Parathyroid adenoma (tissue), 2 donors: Measurements from ENCODE around the gene KIAA1614.

Experiments
- H2AFZ ChIP-seq: fragments of 300-600 bp; sonication (generic); one replicate; pipeline ENCODE4 v1.7.0; 2017; ENCODE audit warnings: antibody characterized with exemption, mild to moderate bottlenecking
- H3K27ac ChIP-seq: fragments of 300-600 bp; sonication (generic); one replicate; pipeline ENCODE4 v1.7.0; 2017
- H3K27me3 ChIP-seq: fragments of 300-600 bp; sonication (generic); one replicate; pipeline ENCODE4 v1.7.0; 2017; ENCODE audit warnings: low read length; ENCODE audit not compliant: control insufficient read depth, insufficient read depth
- H3K36me3 ChIP-seq: fragments of 300-600 bp; sonication (generic); one replicate; pipeline ENCODE4 v1.7.0; 2017; ENCODE audit warnings: low read length; ENCODE audit not compliant: control insufficient read depth, insufficient read depth
- H3K4me1 ChIP-seq: fragments of 300-600 bp; sonication (generic); one replicate; pipeline ENCODE4 v1.7.0; 2017; ENCODE audit warnings: control low read depth
- H3K4me2 ChIP-seq: fragments of 300-600 bp; sonication (generic); one replicate; pipeline ENCODE4 v1.7.0; 2017; ENCODE audit warnings: low read length
- H3K4me3 ChIP-seq: fragments of 300-600 bp; sonication (generic); one replicate; pipeline ENCODE4 v1.7.0; 2017; ENCODE audit warnings: low read depth, low read length
- H3K79me2 ChIP-seq: fragments of 300-600 bp; sonication (generic); one replicate; pipeline ENCODE4 v1.7.0; 2017; ENCODE audit warnings: control low read depth
- H3K9ac ChIP-seq: fragments of 300-600 bp; sonication (generic); one replicate; pipeline ENCODE4 v1.7.0; 2017; ENCODE audit warnings: mild to moderate bottlenecking
- H3K9me3 ChIP-seq: fragments of 300-600 bp; sonication (generic); one replicate; pipeline ENCODE4 v1.7.0; 2017; ENCODE audit warnings: low read length; ENCODE audit not compliant: control insufficient read depth
- CTCF ChIP-seq: fragments of 300-600 bp; sonication (generic); IDR thresholded peaks from one replicate; pipeline ENCODE4 v1.7.0; 2017; ENCODE audit warnings: antibody characterized with exemption, mild to moderate bottlenecking
- donor health status: primary hyperparathyroidism.

KIAA1614 gene

DNA sequence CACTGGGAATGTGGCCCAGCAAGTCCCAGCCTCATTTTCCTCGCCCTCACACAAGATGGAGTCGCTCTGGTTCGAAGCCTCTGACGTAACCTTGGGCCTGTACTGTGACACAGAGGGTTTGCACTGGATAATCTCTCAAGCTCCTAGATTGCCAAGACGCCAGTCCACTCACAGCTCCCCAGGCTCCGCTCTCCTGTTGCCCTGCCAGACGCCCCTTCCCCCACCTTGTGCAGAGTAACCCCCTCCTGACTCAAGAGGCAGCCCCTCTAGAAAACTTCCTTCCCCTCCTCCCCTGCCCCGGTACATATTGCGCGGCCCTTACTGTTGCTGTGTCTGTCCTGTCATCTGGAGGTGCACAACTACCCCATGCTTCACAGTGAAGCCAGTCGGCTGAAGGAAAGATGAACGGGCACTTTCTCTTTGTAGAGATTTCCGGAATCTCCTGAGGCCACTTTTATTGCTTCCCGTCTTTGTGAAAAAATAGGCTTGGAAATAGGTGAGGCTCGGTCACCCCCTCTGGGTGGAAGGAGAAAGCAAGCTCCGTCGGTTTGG, 981 bp upstream of the KIAA1614 start:
- Histone ChIP-seq H3K9ac (no peak overlapping the region), H2AFZ (peak overlapping the region; percentile 85), H3K36me3 (no peaks in the 10 kb centered on the region), H3K27ac (no peak overlapping the region), H3K4me2 (peak overlapping the region; percentile 69), H3K4me1 (no peaks in the 10 kb centered on the region), H3K9me3 (no peaks in the 10 kb centered on the region), H3K27me3 (no peaks in the 10 kb centered on the region), H3K4me3 (peak overlapping the region; percentile 36), H3K79me2 (no peaks in the 10 kb centered on the region)
- TF ChIP-seq CTCF = no peak

DNA sequence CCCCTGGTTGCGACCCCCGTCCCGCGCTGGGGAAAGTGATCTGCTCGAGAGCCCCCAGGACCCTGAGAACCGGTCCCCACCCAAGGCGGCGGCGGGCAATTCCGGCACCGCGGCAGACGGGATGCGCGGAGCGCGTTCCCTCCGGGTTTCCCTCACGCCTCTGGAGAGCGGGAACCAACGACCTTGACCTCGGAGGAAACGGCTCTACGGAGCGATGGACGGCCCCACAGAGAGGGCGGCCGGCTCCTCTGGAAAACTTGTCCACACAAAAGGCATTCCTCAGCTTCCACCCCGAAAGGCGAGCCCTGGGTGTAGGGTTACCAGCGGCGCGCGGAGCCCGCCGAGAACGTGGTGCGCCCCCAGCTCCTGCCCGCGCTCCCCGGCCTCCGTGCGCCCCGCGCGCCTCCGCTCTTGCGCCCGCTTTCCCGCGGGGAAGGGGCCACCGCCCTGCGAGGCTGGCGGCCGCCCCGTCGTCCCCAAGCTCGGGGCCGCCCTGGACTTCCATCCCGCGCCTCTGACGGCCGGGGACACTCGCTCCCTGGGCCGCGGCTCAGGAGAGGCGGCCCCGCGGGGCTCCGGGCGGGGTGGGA, 391 bp upstream of the KIAA1614 start:
- Histone ChIP-seq H3K4me1 (no peaks in the 10 kb centered on the region), H3K4me3 (peak overlapping the region; percentile 36), H3K4me2 (peak overlapping the region; percentile 69), H3K27ac (no peak overlapping the region), H3K9ac (no peak overlapping the region), H2AFZ (peak overlapping the region; percentile 85), H3K36me3 (no peaks in the 10 kb centered on the region), H3K27me3 (no peaks in the 10 kb centered on the region), H3K79me2 (no peaks in the 10 kb centered on the region), H3K9me3 (no peaks in the 10 kb centered on the region)
- no peak for TF ChIP-seq CTCF

GRCh38 chr1:180915426-180915965, 2.8 kb downstream of the KIAA1614 start:
- Histone ChIP-seq H3K4me3 (no peak overlapping the region), H2AFZ (no peak overlapping the region), H3K9ac (no peak overlapping the region), H3K4me1 (no peaks in the 10 kb centered on the region), H3K9me3 (no peaks in the 10 kb centered on the region), H3K79me2 (no peaks in the 10 kb centered on the region), H3K4me2 (no peak overlapping the region), H3K27ac (no peak overlapping the region), H3K36me3 (no peaks in the 10 kb centered on the region), H3K27me3 (no peaks in the 10 kb centered on the region)
- TF ChIP-seq CTCF = no peak

GRCh38 chr1:180916012-180916770, 3.5 kb downstream of the KIAA1614 start:
- no peaks in the 10 kb centered on the region for H3K4me1 ChIP-seq

More at GRCh38 chr1:180916012-180916770, 3.5 kb downstream of the KIAA1614 start:
- TF ChIP-seq CTCF = no peak
- Histone ChIP-seq H3K4me2 (no peak overlapping the region), H3K27ac (no peak overlapping the region), H3K4me3 (no peak overlapping the region), H3K79me2 (no peaks in the 10 kb centered on the region), H3K9me3 (no peaks in the 10 kb centered on the region), H2AFZ (no peak overlapping the region), H3K36me3 (no peaks in the 10 kb centered on the region), H3K9ac (no peak overlapping the region), H3K27me3 (no peaks in the 10 kb centered on the region)
